G401 (cell line): ENCODE measurements around the gene SLC49A4. TPM values are rescaled to one million over a fixed set of nuclear protein-coding genes. Genes with fewer than 3 reads are reported as not detected.
A peak's percentile ranks its signal among the peaks of the same experiment; 100 is the strongest.

Experiments used
- DNase-seq: peaks from one replicate; pipeline ENCODE4 v3.0.0-alpha.2; 2015; ENCODE audit warnings: low spot score
- in situ Hi-C: cut with HindIII; loops from 2 replicates; pipeline ENCODE4 v1.10.0; 2016; ENCODE audit warnings: low sequenced_read_pairs, mixed read lengths
- total RNA-seq: library from RNA; depleted of rRNA; stranded (reverse); fragments of >200 nt; shearing (Covaris generic); gene quantifications from 2 replicates; pipeline ENCODE4 v1.2.3, GENCODE V29; 2014

SLC49A4 gene
- total RNA-seq, 1 experiment from 2014 or later, result 17.9 TPM

DNA sequence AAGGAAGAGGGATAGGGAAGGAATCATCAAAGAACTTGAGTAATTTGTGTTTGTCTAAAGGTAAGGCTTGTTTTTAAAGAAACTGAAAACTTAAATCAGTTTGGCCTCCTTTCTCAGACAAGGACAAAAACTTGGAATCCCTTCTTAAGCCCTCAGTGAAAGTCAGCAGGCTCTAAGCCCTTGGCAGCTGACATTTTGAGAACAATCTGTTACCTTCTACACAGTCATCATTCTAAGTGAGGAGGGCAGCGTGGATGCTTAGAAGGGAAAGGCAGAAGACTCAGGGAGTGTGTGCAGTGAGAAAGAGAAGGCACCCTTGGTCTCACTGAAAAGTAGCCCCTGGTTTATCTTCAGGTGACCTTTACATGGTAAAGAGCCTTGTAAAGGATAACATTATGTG lies 12.1 kb upstream of the SLC49A4 start:
- in situ Hi-C loops, result no loop called here
- DNase-seq, result peak; percentile 46

GRCh38 chr3:122784436-122784835 lies 10.4 kb upstream of the SLC49A4 start:
- in situ Hi-C loops, result no loop called here

DNA sequence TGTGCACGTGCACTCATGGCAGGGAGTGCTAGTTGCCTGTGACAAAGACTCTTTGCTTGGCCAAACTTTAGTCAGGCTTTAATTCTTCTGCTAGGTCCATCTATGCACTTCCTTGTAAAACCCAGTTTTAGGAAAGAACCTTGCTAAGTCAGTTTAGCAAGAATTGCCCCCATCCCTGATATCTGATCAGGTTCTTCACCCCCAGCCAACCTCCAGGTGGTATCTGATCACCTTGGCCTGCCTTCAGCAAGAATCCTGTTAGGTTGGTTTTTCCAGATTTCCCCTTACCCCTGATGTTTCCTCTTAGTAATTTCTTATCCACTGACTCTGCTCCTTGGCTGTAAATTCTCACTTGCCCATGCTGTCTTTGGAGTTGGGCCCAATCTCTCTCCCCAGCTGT lies 9.6 kb upstream of the SLC49A4 start:
- DNase-seq, result no peak
- in situ Hi-C loops, result no loop called here

More at GRCh38 chr3:122784436-122784835, 10.4 kb upstream of the SLC49A4 start:
- DNase-seq, result no peak

DNA sequence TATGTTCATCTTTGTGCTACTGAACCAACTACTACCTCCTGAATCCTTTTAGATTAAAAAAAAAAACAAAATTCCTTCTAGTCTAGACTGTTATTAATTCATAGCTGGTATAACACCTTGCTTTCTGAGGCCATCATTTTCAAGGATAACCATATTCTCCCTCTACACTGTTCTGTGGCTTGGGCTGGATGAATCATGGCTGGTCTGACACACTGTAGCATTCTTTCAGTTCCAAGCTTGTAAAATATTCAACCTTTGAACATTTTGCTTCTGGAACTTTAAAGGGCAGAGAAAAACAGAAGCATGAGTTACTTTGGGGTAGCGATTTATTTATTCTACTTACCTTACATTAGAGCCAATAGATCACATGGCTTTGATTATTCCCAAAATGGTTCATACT lies 8.8 kb upstream of the SLC49A4 start:
- in situ Hi-C loops, result no loop called here
- no peak for DNase-seq

DNA sequence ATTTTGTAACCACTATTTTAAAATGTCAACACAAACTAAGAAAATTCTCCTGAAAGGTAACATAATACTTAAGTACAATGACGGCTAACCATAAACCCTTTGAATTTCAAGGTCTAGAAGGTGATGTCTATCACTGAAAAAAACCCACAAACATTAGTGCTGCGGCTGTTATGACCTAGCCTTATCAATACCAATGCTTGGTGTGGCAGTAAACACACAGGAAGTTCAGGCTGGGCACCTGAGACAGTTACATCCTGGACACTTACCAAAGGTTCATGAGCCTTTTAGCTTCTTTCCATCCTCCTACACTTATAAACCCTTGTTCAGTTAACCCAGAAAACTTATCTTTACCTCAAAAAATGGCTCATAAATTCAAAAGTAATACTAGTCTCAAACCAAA lies 7.0 kb upstream of the SLC49A4 start:
- DNase-seq, result no peak
- in situ Hi-C loops, result no loop called here

- in situ Hi-C loops, result no loop called here
- DNase-seq, result no peak
These were observed 5.1 kb upstream of the SLC49A4 start for GRCh38 chr3:122789585-122790273.

- in situ Hi-C loops, result no loop called here
- peak; percentile 88 for DNase-seq
These were observed 1.1 kb upstream of the SLC49A4 start, which contains the start of gene HSPBAP1 for GRCh38 chr3:122793568-122794416. TSS of gene HSPBAP1 (minus strand) at chr3:122793831. CDS start at chr3:122793680, 151 bp downstream.

DNA sequence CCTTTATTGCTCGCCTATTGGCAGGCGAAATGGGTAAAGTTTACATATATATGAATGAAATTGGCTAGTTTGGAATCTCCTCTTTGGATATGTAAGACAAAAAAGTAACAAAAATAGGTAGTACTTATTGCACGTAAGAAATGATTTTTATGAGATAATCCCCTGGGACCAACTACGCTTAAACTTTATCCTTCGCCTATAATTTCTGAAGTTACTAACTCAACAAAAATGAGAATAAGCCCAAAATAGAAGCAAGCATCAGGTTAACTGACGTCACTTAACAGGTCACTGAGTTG lies 438 bp upstream of the SLC49A4 start:
- no peak for DNase-seq
- in situ Hi-C loops, result no loop called here

DNA sequence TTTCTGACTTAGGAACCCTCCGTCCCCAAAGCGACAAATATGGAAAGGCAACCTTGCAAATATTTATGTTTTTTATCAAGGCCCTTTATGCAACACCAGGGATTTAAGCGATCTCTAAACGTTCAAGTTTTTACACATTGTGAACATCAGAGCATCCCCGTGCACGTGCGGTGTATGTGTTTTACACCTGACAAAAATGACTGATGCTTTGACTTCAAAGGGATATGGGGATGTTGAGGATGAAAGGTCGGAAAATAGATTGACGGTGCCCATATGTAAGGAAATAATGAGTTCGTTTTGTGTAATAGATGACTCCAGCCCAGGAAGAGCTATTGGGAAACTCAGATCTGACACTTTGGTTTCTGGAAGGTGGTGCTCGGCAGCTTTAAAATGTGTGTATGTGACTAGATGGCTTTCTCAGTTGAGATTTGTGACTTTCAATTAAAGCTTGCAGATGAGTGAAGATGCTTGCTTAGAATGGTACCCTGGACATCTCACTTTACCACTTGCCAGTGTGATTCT lies 866 bp downstream of the SLC49A4 start:
- in situ Hi-C loops, result no loop called here

DNA sequence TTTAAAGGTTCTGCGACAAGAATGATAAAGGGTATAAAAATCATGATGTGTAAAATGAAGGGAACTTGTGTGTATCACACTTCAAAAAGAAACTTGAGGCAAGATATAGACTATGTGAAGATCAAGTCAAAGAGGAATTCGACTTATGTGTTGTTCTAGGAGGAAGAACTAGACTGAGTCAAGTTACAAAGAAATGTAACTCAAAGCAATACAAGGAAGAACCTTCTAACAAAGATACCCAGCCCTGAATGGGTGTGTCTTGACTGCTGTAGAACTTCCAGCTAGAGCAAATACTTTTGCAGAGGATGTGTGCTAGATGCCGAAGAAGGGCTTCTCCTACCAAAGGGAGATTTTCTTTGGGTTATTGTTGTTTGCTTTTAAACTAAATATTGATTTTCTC lies 2.4 kb downstream of the SLC49A4 start:
- no peak for DNase-seq
- in situ Hi-C loops, result no loop called here

More for the DNA sequence above, 866 bp downstream of the SLC49A4 start:
- peak; percentile 48 for DNase-seq

- DNase-seq, result no peak
- in situ Hi-C loops, result no loop called here
These were observed 4.5 kb downstream of the SLC49A4 start for GRCh38 chr3:122799322-122799721.

DNA sequence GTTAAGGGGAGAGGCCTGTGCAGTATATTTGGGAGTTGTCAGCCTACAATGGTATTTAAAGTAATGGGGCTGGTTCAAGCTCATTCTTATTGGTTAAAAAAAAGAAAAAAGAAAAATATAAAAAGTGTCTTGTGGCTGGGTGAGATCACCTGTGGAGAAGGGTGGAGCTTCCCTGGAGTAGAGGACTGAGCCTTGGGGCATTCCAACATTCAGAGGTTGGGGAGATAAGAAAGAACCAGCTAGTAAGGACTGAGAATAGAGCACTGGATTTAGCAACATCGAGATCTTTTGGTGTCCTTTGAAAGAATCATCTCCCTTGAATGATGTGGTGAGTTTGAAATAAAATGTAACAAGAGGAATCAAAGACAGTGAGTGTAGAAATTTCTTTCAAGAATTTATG lies 5.2 kb downstream of the SLC49A4 start:
- in situ Hi-C loops, result no loop called here
- no peak for DNase-seq

GRCh38 chr3:122800706-122801237 lies 5.9 kb downstream of the SLC49A4 start:
- in situ Hi-C loops, result no loop called here
- no peak for DNase-seq

DNA sequence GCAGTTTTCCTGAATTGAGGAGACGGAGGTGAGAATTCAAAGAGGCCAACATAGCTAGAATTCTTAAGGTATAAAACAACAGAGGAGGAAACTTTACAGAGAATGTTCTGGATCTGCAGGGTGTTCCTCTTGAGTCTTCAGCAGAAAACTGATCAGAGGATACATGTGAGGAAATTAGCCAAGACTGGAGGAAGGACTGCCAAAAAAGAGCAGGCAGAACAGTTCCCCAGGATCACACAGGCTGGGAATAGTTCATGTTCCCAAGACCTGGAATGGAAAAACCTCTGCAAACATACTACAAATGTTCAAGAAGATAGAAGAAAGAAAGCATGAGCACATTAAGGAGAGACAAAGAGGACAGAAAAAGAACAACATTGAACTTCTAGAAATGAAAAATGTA lies 7.5 kb downstream of the SLC49A4 start:
- in situ Hi-C loops, result no loop called here

GRCh38 chr3:122803977-122804376 lies 9.1 kb downstream of the SLC49A4 start:
- DNase-seq, result no peak
- in situ Hi-C loops, result no loop called here

More for the DNA sequence above, 7.5 kb downstream of the SLC49A4 start:
- DNase-seq, result no peak

DNA sequence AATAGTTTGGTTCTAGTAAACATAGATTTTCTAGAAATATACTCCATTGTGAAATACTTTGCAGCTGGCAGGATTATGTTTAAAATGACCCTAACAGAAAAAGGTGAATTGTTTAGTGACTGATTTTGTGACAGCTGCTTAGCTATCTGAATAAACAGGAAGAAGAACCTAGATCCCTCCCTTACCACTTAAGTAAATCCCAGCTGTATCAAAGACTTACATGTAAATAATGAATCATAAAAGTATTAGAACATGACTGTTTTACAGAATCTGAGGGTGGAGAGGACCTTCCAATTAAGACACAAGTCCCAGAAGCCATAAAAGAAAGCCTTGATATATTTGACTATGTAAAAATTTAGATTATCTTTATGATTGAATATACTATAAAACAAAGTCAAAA lies 15.9 kb downstream of the SLC49A4 start:
- in situ Hi-C loops, result no loop called here
- no peak for DNase-seq

DNA sequence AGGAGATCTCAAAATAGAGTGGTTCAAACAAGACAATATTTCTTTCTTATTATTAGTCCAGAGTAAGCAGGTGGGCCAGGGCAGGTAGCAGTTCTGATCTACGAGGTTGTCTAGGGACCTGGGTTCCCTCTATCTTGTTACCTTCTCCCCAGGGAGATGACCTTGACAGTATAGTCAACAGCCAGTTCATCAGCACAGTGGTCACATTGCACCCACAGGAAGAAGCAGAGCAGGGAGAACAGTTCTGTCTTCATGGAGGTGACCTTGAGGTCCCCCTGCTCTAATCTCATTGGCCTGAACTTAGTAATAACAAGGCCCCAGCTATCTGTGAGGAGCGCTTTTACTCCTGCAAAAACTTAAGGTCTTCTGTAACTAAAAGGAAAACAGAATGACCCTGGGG lies 21.7 kb downstream of the SLC49A4 start:
- DNase-seq, result no peak
- in situ Hi-C loops, result no loop called here

GRCh38 chr3:122824465-122825381 lies 29.9 kb downstream of the SLC49A4 start:
- in situ Hi-C loops, result no loop called here
- DNase-seq, result no peak

- no peak for DNase-seq
- in situ Hi-C loops, result no loop called here
These were observed 30.6 kb downstream of the SLC49A4 start for GRCh38 chr3:122825460-122825859.
